ENCODE data around the gene TFF3. TPM values are rescaled to one million over a fixed set of nuclear protein-coding genes. Genes with fewer than 3 reads are reported as not detected.

The TFF3 gene
- total RNA-seq, 1 donor from 2014 or later = not detected

DNA sequence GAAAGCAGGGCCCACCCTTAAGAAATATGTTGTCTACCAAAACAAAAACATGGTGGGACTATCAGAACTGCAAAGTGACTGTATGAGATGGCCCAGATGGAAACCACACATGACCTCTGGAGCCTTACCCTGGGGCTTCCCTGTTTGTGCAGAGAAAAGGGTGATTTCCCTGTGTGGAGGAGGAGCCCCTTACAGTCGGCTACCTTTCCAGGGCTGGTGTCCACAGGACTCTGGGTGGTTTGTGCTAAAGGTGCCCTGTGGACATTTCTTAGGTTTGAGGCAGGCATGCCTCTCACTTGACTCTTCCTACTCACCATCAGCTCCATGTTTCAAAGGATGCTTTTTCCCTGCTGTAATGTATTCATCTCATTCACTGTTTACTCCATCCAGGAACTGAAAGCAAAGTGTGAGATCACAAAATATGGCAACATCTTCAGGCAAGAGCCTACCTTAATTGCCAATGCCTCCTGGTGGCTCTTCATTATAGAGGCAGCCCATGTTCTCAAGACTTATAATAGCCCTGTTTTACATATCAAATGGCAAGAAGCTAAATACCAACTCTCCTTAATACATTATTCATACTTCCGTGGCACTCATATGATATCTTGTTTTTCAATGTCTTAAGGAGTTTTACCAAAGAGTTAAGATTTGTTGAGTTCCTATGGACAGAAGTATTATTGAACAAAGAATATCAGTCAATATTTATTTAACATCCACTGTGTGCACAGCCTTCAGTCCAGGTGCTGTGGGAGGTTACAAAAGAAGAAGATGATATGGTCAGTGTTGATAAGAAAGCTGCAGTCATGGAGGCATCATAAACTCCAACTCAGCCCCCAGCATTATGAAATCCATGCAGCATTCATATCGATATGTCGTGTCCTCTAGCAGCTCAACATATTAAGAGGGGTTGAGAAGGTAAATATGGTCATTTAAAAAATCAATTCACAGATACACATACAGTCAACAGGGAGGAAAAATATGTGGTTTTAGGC lies 15.5 kb upstream of the TFF3 start:
- TF ChIP-seq EZH2phosphoT487 (IDR thresholded peaks at IDR 0.05) (no peak), EZH2 (IDR thresholded peaks at IDR 0.05) (no peak)
- TF ChIP-seq, protein P1, sequence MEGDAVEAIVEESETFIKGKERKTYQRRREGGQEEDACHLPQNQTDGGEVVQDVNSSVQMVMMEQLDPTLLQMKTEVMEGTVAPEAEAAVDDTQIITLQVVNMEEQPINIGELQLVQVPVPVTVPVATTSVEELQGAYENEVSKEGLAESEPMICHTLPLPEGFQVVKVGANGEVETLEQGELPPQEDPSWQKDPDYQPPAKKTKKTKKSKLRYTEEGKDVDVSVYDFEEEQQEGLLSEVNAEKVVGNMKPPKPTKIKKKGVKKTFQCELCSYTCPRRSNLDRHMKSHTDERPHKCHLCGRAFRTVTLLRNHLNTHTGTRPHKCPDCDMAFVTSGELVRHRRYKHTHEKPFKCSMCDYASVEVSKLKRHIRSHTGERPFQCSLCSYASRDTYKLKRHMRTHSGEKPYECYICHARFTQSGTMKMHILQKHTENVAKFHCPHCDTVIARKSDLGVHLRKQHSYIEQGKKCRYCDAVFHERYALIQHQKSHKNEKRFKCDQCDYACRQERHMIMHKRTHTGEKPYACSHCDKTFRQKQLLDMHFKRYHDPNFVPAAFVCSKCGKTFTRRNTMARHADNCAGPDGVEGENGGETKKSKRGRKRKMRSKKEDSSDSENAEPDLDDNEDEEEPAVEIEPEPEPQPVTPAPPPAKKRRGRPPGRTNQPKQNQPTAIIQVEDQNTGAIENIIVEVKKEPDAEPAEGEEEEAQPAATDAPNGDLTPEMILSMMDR (IDR thresholded peaks at IDR 0.05) = no peak
- H3K4me1 ChIP-seq = no peaks in the 10 kb centered on the region

DNA sequence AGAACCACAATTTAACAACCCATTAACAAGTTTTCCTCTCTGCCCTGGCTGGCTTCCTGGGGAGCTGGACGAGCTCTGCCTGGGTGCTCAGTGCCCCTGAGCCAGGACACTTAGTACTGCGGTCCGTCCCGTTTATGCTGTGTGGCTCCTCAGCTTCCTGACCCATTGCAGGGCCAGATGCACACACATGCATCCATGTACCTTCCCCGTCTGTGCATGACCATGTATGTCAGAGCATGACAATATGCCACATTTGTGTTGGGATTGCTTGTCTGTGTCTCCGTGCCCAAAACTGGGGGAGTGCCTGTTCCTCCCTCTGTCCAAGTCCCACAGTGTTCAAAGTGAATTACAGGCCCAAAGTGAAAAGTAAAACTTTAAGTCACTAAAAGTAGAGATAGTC lies 9.7 kb upstream of the TFF3 start:
- no peak overlapping the region for H3K9ac ChIP-seq
- no peaks in the 10 kb centered on the region for H3K9me3 ChIP-seq (ENCODE audit: low read depth)
- H4K20me1 ChIP-seq (ENCODE audit: low read depth) = no peaks in the 10 kb centered on the region
- no peak overlapping the region for H3K27ac ChIP-seq
- H3K27me3 ChIP-seq = no peaks in the 10 kb centered on the region
- Mint-ChIP-seq H3K27me3 (ENCODE audit: insufficient read depth, low read depth) (peaks cover 9% of the 10 kb centered on the region), H3K27ac (no peak overlapping the region), H3K9me3 (peaks cover 6% of the 10 kb centered on the region), H3K4me1 (no peaks in the 10 kb centered on the region), H3K4me3 (no peak overlapping the region), H3K36me3 (no peaks in the 10 kb centered on the region)
- H3K4me1 ChIP-seq = no peaks in the 10 kb centered on the region
- H3K4me3 ChIP-seq = no peak overlapping the region
- DNase-seq (ENCODE audit: low spot score) = no peak
- TF ChIP-seq EZH2 (IDR thresholded peaks at IDR 0.05) (no peak), EZH2phosphoT487 (IDR thresholded peaks at IDR 0.05) (no peak)
- TF ChIP-seq, protein P1 (IDR thresholded peaks at IDR 0.05) = no peak
- no peaks in the 10 kb centered on the region for H3F3A ChIP-seq (ENCODE audit: low read depth)
- H3K4me2 ChIP-seq = no peak overlapping the region
- no peaks in the 10 kb centered on the region for H3K36me3 ChIP-seq
- H3K79me2 ChIP-seq (ENCODE audit: low read depth) = no peaks in the 10 kb centered on the region
- no peak overlapping the region for H2AFZ ChIP-seq (replicated peaks)

More for the DNA sequence above, 15.5 kb upstream of the TFF3 start:
- no peak overlapping the region for H3K27ac ChIP-seq
- no peaks in the 10 kb centered on the region for H3K36me3 ChIP-seq
- Mint-ChIP-seq H3K9me3 (peaks cover 16% of the 10 kb centered on the region), H3K36me3 (no peaks in the 10 kb centered on the region), H3K27me3 (ENCODE audit: insufficient read depth, low read depth) (peaks cover 9% of the 10 kb centered on the region), H3K4me1 (peaks cover 4% of the 10 kb centered on the region), H3K27ac (no peak overlapping the region), H3K4me3 (no peak overlapping the region)
- no peak overlapping the region for H3K4me3 ChIP-seq
- no peaks in the 10 kb centered on the region for H3K9me3 ChIP-seq (ENCODE audit: low read depth)
- no peak overlapping the region for H3K4me2 ChIP-seq
- H3F3A ChIP-seq (ENCODE audit: low read depth) = no peaks in the 10 kb centered on the region
- H3K27me3 ChIP-seq = no peaks in the 10 kb centered on the region
- H2AFZ ChIP-seq (replicated peaks) = no peak overlapping the region
- no peaks in the 10 kb centered on the region for H3K79me2 ChIP-seq (ENCODE audit: low read depth)
- H3K9ac ChIP-seq = no peak overlapping the region
- DNase-seq (ENCODE audit: low spot score) = no peak
- no peaks in the 10 kb centered on the region for H4K20me1 ChIP-seq (ENCODE audit: low read depth)

DNA sequence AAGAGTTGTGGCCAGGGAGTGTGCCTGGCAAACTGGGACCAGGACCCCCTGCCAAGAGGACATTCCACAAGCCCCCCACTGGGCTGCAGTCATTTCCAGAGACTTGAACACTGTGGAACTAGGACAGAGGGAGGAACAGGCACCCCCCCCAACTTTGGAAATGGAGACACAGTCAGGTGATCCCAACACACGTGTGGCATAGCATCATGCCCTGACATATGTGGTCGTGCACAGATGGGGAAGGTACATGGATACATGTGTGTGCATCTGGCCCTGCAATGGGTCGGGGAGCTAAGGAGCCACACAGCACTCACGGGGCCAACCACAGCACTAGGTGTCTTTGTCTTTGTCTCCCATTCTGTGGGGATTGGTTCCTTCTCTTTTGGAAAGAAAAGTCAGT lies 6.6 kb upstream of the TFF3 start:
- TF ChIP-seq, protein P1 (IDR thresholded peaks at IDR 0.05) = no peak
- no peak for TF ChIP-seq EZH2phosphoT487 (IDR thresholded peaks at IDR 0.05)
- no peak for TF ChIP-seq EZH2 (IDR thresholded peaks at IDR 0.05)
- no peak for DNase-seq (ENCODE audit: low spot score)
- Histone ChIP-seq H3K9me3 (ENCODE audit: low read depth) (no peaks in the 10 kb centered on the region), H3K4me2 (no peak overlapping the region), H3K4me3 (no peak overlapping the region), H3K79me2 (ENCODE audit: low read depth) (no peaks in the 10 kb centered on the region), H2AFZ (replicated peaks) (no peak overlapping the region), H3K27ac (no peak overlapping the region), H4K20me1 (ENCODE audit: low read depth) (no peaks in the 10 kb centered on the region), H3K27me3 (no peaks in the 10 kb centered on the region), H3K9ac (no peak overlapping the region), H3K4me1 (peaks cover 9% of the 10 kb centered on the region), H3F3A (ENCODE audit: low read depth) (no peaks in the 10 kb centered on the region), H3K36me3 (no peaks in the 10 kb centered on the region)
- H3K4me1 Mint-ChIP-seq = peaks cover 4% of the 10 kb centered on the region
- peaks cover 7% of the 10 kb centered on the region for H3K27me3 Mint-ChIP-seq (ENCODE audit: insufficient read depth, low read depth)
- no peak overlapping the region for H3K4me3 Mint-ChIP-seq
- no peak overlapping the region for H3K27ac Mint-ChIP-seq
- H3K9me3 Mint-ChIP-seq = no peaks in the 10 kb centered on the region
- no peaks in the 10 kb centered on the region for H3K36me3 Mint-ChIP-seq
